Lung (tissue), 12 donors: Measurements from ENCODE around the gene ANKMY2. TPM values are rescaled to one million over a fixed set of nuclear protein-coding genes. Genes with fewer than 3 reads are reported as not detected.

Experiments used
- ATAC-seq: fragments of 200-7000 bp; cut with Tn5 transposase; one replicate; pipeline ENCODE4 v1.9.1; 2020; ENCODE audit warnings: moderate number of reproducible peaks; ENCODE audit not compliant: insufficient read depth, low FRiP score
- DNase-seq, 3 donors: peaks; one replicate each; pipeline ENCODE4 v3.0.0-alpha.2; 2013 to 2017
- H3K27ac ChIP-seq, 2 donors: one replicate each; pipeline ENCODE4 v1.5.1; 2013; ENCODE audit warnings: mild to moderate bottlenecking in 2 of 2, moderate library complexity in 2 of 2, control low read depth in 1 of 2, inconsistent platforms in 1 of 2, low read depth in 1 of 2, low read length in 1 of 2
- H3K27me3 ChIP-seq, 3 donors: one replicate each; pipeline ENCODE4 v1.5.1; 2013; ENCODE audit warnings: low read length in 2 of 3; ENCODE audit not compliant: control insufficient read depth in 3 of 3, insufficient read depth in 3 of 3
- H3K36me3 ChIP-seq, 4 donors: one replicate each; pipeline ENCODE4 v1.5.1; 2013; ENCODE audit warnings: low read length in 4 of 4, mild to moderate bottlenecking in 1 of 4, moderate library complexity in 1 of 4; ENCODE audit not compliant: control insufficient read depth in 4 of 4, insufficient read depth in 4 of 4
- H3K4me1 ChIP-seq, 5 donors: one replicate each; pipeline ENCODE4 v1.5.1; 2013; ENCODE audit warnings: low read length in 5 of 5, mild to moderate bottlenecking in 2 of 5, moderate library complexity in 1 of 5; ENCODE audit not compliant: control insufficient read depth in 5 of 5, insufficient read depth in 5 of 5
- H3K4me3 ChIP-seq: one replicate; pipeline ENCODE4 v1.5.1; 2013; ENCODE audit warnings: mild to moderate bottlenecking, control low read depth, moderate library complexity
- H3K9ac ChIP-seq, 2 donors: one replicate each; pipeline ENCODE4 v1.5.1; 2013; ENCODE audit warnings: low read length in 2 of 2, control low read depth in 1 of 2; ENCODE audit not compliant: insufficient read depth in 1 of 2
- H3K9me3 ChIP-seq, 4 donors: one replicate each; pipeline ENCODE4 v1.5.1; 2013; ENCODE audit warnings: low read length in 3 of 4, mild to moderate bottlenecking in 1 of 4, moderate library complexity in 1 of 4; ENCODE audit not compliant: control insufficient read depth in 4 of 4, insufficient read depth in 3 of 4
- CTCF ChIP-seq: IDR thresholded peaks from 2 replicates; pipeline ENCODE4 v1.5.1; 2012; ENCODE audit warnings: mild to moderate bottlenecking; ENCODE audit errors: control extremely low read depth, extremely low read depth
- WGBS, 2 donors: extraction: QIAGEN DNeasy Blood & Tissue Kit; methylation state at CpG; one replicate each; pipeline ENCODE4 v1.1.7; 2013; 5-methylcytosine and 5-hydroxymethylcytosine counted together
- polyA plus RNA-seq, 2 donors: library from polyadenylated mRNA; stranded (reverse); fragments of 200-250 nt; gene quantifications; one replicate each; pipeline ENCODE4 v1.2.1, GENCODE V29; 2013
- total RNA-seq, 2 donors: library from RNA; depleted of rRNA in 1 of 2; stranded (reverse); fragments of >200 nt in 1 of 2; gene quantifications; one replicate each; pipeline ENCODE4 v1.2.1, GENCODE V29; 2014 to 2021
- donor health status: control.
- donor health status: control.
- donor health status: Bipolar disorder and iron deficiency.
- donor health status: healthy.
- donor health status: DM: yes; HTN: yes; CAD: no.

ANKMY2 gene
- total and polyA plus RNA-seq, 4 donors = 4.9 to 26.2 (median 9.7) TPM

GRCh38 chr7:16630654-16631053, 14.9 kb downstream of the ANKMY2 start:
- Histone ChIP-seq H3K36me3 (peaks cover 5 to 18% (median 7%) of the 10 kb centered on the region in 4 donors), H3K4me1 (peaks cover 0 to 5% (median 0%) of the 10 kb centered on the region in 5 donors), H3K9ac (no peak overlapping the region), H3K9me3 (no peaks in the 10 kb centered on the region), H3K27ac (no peak overlapping the region), H3K27me3 (no peaks in the 10 kb centered on the region), H3K4me3 (no peak overlapping the region)
- ATAC-seq (no peak), DNase-seq (no peak)
- 88 to 92% methylated on average over 1 of the region's 1 CpG for WGBS, 2 donors
- no peak for TF ChIP-seq CTCF

GRCh38 chr7:16627236-16627635, 18.3 kb downstream of the ANKMY2 start:
- H3K9ac ChIP-seq = no peak overlapping the region
- no peaks in the 10 kb centered on the region for H3K4me1 ChIP-seq
- no peaks in the 10 kb centered on the region for H3K9me3 ChIP-seq
- WGBS, 2 donors = 55 to 80% methylated on average over 2 of the region's 2 CpGs
- H3K36me3 ChIP-seq = peaks cover 3 to 18% (median 11%) of the 10 kb centered on the region in 4 donors
- no peak overlapping the region for H3K4me3 ChIP-seq
- DNase-seq = no peak
- no peak for ATAC-seq
- no peak for TF ChIP-seq CTCF
- H3K27me3 ChIP-seq = no peaks in the 10 kb centered on the region
- H3K27ac ChIP-seq = no peak overlapping the region

DNA sequence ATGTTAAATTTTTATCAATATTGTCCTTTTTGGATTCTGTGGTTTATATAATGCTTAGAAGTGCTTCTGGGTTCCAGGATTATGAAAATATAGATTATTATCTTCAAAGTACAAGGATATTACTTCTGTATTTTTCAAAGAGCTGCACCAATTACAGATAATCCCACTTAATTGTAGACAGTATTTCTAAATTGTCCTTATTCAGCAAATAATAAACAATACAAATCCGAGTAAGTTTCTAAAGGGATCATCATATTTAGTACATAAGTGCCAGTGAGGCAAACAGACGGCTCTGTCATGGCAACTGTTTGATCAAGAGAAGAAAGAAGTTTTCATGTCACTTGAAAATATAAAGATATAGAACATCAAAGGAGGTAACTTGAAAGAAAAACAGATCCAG, 19.2 kb downstream of the ANKMY2 start:
- ATAC-seq (no peak), DNase-seq (no peak)
- Histone ChIP-seq H3K27ac (no peak overlapping the region), H3K4me3 (no peak overlapping the region), H3K27me3 (no peaks in the 10 kb centered on the region), H3K4me1 (no peaks in the 10 kb centered on the region), H3K9ac (no peak overlapping the region), H3K36me3 (peaks cover 3 to 18% (median 12%) of the 10 kb centered on the region in 4 donors), H3K9me3 (no peaks in the 10 kb centered on the region)
- no peak for TF ChIP-seq CTCF
- 94 to 95% methylated on average over 2 of the region's 2 CpGs for WGBS, 2 donors

GRCh38 chr7:16619979-16620408, 25.6 kb downstream of the ANKMY2 start:
- no peak overlapping the region for H3K27ac ChIP-seq
- TF ChIP-seq CTCF = no peak
- DNase-seq (no peak), ATAC-seq (no peak)
- no peaks in the 10 kb centered on the region for H3K4me1 ChIP-seq
- peaks cover 5 to 30% (median 19%) of the 10 kb centered on the region in 4 donors for H3K36me3 ChIP-seq
- H3K27me3 ChIP-seq = no peaks in the 10 kb centered on the region
- WGBS, 2 donors = 92 to 96% methylated on average over 2 of the region's 2 CpGs
- H3K9me3 ChIP-seq = no peaks in the 10 kb centered on the region
- H3K9ac ChIP-seq = no peak overlapping the region
- no peak overlapping the region for H3K4me3 ChIP-seq
